Renal cortex interstitium (tissue), 11 donors: ENCODE data around the gene TMEM11. TPM values are rescaled to one million over a fixed set of nuclear protein-coding genes. Genes with fewer than 3 reads are reported as not detected.

Experiments
- DNase-seq, 11 donors: peaks; one replicate each; pipeline ENCODE4 v3.0.0-alpha.2; 2013; ENCODE audit warnings: low read depth in 9 of 11, low spot score in 4 of 11; ENCODE audit errors: extremely low read depth in 1 of 11
- polyA plus RNA-seq, 3 donors: library from polyadenylated mRNA; unstranded; fragments of 120-200 nt; gene quantifications; one replicate each; pipeline ENCODE4 v1.2.1, GENCODE V29; 2013; ENCODE audit not compliant: insufficient read length in 3 of 3

TMEM11 gene
- polyA plus RNA-seq, 3 donors, result 20.4 to 24.7 (median 24.4) TPM

DNA sequence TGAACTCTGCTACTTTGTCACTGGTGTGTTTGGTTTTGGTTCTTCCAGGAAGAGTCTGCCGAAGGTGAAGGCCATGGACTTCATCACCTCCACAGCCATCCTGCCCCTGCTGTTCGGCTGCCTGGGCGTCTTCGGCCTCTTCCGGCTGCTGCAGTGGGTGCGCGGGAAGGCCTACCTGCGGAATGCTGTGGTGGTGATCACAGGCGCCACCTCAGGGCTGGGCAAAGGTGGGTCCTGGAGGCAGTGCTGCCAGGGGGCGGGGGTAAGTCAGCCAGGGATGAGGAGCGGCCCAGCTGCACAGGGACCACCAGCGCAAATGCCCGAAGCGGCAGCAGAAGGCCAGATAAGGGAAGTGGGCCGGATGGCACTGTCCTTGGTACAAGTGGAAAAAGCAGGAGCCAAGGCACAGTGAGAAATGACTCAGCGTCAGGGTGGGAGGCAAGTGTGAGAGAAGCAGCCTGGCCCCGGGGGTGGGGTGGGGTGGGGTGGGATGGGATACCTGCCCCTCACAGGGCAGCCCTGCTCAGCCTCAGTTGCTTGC lies 41.9 kb downstream of the TMEM11 start:
- DNase-seq, result no peak

DNA sequence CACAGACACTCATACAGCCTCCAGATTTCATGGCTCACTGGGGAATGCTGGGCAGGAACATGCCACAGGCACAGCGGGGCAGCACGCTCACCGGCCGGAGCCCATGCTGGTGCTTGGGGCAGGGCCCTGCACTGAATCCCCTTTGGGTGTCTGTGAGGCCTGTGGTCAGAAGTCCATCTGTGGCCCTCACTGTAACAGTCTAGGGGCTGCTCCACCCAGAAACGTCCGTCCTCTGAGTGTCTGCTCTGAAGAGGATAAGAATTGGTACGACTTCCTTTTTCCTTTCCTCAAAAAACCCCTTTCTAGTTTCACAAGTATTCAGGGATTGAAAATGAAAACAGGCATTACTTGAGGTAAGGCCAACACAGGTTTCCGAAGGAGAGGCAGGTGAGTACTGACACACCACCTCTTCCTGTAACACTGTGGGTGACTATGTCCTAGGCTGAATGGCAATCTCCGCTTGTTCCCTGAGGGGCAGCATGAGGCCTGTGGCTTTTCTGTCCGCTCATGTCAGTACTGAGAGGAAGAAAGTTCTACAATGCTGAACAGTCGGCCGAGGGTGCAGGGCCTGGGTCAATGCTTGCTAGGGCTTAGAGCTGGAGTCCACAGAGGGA lies 42.5 kb downstream of the TMEM11 start:
- no peak for DNase-seq

DNA sequence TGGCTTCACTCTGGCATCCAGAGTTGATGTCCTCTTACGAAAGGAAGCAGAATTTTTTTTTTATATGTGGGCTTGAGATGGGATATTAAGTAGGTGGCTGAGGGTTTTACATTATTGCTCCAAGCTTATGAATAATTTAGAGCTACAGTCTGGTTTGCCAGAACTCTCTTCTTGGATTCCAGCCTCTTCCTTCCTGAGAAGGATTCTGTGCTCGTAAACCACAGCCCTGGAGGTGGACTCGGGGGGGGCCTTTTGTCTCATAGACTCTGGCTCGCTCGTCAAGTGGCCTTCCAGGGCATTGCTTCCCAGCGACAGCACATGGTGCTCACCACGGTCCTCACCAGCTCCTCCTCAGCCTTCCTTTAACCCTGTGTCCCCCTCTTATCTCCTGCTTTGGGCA lies 43.2 kb downstream of the TMEM11 start:
- no peak for DNase-seq

DNA sequence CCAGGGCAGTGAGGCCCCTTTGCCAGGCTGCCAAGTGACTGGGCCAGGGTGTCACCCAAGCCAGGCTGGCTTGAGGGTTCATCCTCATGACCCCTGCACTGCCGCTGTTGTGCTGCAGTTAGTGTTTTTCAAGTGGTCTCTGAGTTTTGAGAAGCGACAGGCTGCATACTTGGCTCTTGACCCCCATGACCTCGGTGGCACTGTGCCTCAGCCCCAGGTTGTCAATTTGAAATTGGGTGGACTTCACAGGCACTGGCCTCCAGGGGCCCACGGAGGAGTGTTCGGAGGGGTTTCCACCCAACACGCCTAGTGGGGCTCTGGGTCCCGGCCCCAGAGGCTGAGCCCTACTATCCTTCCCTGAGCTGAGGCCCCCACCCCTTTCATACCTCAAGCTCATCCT lies 44.5 kb downstream of the TMEM11 start:
- DNase-seq, result no peak

DNA sequence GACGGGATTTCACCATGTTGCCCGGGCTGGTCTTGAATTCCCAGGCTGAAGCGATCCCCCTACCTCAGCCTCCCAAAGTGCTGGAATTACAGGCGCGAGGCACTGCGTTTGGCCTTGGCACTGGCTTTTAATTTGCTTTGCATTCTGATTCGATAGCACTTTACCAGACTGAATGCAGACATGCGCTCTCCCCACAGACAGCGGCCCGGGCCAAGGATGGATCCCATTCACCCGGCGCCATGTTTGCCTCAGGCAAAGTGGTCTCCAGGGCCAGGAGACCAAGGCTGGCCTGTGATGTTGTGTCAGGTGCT lies 45.5 kb downstream of the TMEM11 start:
- no peak for DNase-seq

DNA sequence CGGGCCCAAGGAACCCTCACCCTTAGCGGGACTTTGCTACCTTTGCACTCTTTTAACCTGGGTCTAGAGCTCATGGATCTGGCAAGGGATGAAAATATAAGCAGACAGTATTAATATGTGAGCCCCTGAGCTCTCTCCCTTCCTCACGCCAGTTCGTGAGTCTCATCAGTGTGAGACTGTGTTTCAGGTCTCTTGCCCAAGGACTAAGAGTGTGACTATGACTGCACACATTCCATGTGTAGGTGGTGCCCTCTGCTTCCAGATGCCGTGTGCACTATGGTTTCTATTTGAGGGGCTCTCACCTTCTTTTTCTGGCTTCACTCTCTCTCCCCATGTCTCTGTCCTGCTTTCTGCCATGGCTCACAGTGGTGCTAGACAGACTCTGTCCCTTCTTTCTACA lies 46.7 kb downstream of the TMEM11 start:
- DNase-seq, result no peak

DNA sequence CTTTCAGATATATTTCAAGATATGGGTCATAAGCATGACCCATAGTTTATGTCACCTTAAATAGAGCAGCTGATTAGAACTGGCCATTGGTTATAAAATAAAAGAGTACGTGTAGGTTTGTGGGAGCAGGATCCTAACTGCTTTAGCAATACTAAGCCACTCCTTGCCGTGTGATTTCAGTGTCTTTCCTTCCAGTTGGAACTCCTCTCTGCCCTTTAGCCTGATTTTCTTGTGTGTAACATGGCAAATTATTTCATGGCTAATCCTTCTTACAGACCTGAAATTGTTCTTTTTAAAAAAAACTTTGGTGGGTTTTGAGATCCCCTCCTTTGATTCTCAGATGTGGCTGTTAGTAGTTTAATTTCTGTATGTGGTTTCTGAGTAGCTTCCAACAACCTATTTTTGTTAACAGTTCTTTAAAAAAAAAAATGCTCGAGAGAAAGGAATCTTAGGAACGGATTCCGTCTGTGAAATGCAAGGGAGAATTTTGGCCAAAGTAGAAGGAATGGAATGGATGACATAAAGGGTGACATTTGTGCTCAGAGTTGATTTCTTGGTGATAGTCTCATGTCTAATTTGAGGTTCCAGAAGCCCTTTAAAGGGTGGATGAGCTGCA lies 47.3 kb downstream of the TMEM11 start:
- no peak for DNase-seq

DNA sequence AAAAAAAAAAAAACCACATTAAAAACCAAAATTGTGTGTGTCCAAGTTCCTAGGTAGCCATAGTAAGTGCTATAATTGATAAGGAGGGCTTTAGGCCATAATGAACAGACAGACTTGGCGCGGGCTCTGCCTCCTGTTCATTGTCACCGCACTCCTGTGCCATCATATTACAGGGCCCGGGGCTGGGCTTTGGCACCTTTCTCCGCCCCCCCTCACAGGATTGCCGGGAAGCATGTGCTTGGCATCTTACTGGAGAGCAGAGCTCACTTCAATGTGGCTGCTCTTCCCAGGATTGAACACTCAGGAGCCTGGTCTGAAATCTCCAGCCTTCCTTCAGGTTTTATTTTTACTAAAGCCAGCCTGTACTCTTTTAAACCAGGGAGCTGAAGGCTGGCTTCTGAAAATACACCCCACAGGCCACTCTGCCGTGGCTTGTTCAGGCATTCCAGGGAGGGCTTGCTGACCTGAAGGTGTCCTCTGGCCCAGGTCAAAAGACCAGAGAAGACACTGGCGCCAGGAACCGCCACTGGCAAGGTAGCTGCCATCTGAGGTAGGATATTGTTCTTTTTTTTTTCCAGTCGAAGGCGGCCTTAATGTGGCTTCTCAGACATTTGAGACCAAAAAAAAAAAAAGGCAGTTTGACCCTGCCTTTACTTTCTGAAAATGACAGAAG lies 47.9 kb downstream of the TMEM11 start:
- no peak for DNase-seq

DNA sequence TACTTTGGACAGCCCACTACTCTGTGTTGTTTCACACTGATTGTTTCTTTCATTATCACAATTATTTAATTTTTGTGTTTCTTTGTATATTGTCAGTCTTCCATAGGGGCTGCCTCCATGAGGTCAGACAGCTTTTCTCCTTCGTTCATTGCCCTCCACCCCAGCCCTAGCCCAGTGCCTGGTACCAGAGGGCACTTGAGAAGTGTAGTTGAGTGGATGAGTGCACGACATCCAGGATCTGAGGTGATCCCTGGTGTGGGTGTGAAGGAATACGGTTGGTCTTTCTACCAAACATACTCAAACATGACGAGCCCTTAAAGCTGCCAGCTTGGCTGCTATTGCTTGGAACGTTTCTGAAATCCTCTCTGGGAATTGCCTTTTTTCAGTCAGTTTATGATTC lies 49.3 kb downstream of the TMEM11 start:
- no peak for DNase-seq

DNA sequence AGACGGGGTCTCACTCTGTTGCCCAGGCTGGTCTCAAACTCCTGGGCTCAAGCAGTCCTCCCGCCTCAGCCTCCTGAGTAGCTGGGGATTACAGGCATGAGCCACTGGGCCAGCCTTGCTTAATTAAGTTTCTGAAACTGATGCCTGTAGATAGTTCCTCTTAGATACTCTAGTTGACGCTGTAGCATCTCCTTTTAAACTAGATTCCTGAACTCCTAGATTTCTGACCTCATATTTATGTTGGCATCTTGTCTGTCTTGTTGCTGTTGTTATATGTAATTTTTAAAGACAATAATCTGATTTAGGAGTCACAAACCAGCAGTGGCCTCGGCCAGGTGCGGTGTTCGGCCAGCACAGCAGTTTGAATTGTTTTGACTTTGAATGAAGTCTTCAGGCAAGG lies 49.7 kb downstream of the TMEM11 start:
- no peak for DNase-seq

DNA sequence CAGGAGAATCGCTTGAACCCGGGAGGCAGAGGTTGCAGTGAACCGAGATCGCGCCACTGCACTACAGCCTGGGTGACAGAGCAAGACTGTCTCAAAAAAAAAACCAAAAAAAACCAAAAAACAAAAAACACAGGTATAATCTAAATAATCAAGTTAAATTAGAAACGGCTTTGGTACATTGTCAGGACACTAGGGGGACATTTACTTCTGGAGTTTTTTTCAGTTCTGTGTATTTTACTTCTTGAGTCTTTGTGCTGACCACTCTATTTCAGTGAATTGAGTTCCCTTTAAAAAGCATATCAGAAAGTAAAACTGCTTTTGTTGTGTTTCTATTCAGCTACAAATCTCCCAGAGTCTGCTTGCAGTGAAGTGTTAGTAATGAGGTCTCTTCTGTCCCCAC lies 50.9 kb downstream of the TMEM11 start:
- no peak for DNase-seq

DNA sequence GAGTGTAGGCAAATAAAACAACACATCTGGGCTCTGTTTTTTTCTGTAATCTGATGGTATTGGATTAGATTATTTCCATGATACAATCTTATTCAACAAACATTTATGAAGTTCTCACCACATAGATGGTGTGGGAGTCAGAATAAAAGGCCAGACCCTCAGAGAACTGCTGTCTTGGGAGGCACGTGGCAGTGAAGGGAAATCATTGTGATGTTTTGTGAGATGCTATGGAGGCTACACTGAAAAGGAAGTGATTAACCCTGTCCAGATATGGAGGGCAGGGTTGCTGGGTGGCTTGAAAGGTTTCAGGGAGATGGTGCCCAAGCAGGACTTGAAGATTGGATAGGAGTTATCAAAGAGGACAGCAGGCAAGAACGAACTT lies 51.6 kb downstream of the TMEM11 start:
- DNase-seq, result no peak

DNA sequence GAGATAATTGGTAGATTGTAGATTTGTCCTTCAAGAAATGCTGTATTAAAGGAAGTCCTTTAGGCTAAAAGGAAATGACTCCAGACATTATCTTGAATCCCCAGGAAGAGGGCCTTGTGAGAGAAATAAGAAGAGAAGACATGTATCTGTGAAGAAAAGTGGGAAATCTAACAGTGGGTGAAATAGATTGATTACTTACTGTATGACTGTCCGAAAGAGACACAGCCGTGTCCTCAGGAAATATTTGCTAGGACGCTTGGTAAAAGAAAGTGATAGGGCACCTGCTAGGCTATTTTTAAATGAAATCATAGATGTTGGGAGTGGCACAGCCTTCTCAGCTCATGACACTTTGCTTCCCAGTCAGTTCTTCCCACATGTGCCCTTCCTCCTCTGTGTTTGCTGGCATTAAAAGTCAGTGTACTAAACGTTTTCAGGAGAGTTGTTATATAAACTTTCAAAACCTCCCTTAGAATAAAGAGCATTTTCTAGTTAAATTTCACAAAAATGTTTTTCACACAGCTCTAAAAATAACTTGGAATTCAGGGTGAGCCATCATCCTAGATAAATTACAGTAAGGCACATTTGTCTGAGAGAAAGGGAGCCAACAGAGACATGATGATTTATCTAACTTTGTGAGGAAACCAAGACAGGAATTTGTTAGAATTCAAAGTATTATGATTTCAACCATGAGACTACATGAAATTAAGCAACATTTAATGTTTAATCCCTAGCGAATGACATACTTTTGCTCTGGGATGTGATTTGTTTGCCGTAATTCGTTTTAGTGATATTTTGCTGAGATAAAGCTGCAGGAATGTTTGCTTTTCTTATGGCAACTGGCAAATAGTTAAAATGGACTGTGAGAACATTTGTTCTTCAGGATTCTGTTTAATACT lies 52.2 kb downstream of the TMEM11 start:
- DNase-seq, result no peak

DNA sequence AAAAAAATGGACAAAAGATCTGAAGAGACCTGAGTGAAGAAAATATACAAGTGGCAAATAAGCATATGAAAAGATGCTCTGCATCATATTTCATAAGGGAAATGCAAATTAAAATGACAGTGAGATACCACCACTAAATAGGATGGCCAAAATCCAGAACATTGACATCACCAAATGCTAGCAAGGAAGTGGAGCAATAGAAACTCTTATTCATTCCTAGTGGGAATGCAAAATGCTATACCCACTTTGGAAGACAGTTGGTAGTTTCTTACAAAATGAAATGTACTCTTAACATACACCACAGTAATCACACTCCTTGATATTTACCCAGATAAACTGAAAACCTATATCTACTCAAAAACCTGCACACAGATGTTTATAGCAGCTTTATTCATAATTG lies 53.6 kb downstream of the TMEM11 start:
- no peak for DNase-seq

DNA sequence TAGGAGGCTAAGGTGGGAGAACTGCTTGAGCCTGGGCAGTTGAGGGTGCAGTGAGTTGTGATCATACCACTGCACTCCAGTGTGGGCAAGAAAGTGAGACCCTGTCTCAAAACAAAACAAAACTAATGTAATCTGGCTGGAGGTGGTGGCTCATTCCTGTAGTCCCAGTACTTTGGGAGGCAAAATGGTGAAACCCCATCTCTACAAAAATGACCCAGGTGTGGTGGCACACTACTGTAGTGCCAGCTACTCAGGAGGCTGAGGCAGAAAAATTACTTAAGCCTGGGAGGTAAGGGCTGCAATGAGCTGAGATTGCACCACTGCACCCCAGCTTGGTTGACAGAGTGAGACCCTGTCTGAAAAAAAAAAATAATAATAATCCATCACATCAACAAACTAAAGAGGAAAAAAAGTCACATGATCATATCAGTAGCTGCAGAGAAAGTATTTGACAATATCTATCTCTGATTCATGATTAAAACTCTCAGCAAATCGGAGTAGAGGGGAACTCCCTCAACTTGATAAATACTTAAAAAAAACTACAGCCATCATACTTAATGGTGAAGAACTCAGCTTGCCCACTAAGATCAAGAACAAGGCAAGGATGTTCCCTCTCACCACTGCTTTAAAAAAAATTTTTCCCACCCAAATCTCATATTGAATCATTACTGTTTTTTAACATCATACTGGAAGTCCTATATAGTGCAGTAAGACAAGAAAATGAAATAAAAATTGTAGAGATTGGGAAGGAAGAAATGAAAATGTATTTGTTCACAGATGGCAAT lies 56.2 kb downstream of the TMEM11 start:
- no peak for DNase-seq

DNA sequence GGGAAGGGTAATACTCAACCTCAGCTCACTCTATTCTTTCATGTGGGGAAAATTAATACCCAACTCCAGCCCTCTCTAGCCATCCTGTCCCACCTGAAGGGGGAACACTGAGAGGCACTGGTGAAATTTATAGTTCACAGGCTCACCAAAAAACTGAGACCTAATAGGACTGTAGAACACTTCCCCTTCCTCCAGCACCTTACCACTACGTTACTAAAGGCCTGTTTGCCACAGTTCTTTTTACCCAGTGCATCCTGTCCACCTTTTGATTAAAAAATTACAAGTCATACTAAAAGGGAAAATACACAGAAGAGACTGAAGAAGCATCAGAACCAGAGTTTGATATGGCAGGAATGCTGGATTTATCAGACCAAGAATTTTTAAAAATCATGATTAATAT lies 61.2 kb downstream of the TMEM11 start:
- no peak for DNase-seq

DNA sequence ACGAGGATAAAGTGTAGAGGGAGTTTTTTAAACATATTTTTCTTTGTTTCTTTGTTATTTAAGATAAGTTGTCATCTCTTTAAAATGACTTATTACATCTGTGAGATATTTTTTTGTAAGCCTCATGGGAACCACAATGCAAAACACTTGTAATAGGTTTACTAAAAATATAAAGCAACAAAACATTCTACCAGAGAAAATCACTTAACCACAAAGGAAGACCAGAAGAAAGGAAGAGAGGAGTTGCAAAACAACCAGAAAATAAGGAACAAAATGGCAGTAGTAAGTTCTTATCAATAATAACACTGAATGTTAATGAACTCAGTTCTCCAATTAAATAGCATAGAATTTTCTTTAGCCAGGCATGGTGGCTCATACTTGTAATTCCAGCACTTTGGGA lies 64.3 kb downstream of the TMEM11 start:
- no peak for DNase-seq
